ENCODE measurements around the gene CCDC34. TPM values are rescaled to one million over a fixed set of nuclear protein-coding genes. Genes with fewer than 3 reads are reported as not detected.
"Not testable (repeated sequence)": the region's sequence is repeated elsewhere in the genome, so short reads cannot be mapped to it uniquely, and the experiment has no call there.

Gene CCDC34
- total and polyA plus RNA-seq, 2 of the 8 experiments (the other 6 are each of a cell fraction or from before 2014, with no cell fraction given) = 7.7 to 24.3 TPM

DNA sequence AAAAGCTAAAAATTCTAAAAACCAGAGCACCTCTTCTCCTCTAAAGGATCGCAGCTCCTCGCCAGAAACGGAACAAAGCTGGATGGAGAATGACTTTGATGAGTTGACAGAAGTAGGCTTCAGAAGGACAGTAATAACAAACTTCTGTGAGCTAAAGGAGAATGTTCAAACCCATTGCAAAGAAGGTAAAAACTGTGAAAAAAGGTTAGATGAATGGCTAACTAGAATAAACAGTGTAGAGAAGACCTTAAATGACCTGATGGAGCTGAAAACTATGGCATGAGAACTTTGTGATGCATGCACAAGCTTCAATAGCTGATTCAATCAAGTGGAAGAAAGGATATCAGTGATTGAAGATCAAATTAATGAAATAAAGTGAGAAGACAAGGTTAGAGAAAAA lies 40.8 kb downstream of the CCDC34 start:
- H3K36me3 ChIP-seq (ENCODE audit: control insufficient read depth in 2 of 4, insufficient read depth in 4 of 4, low read length in 3 of 4); H3K9me3 ChIP-seq (ENCODE audit: insufficient read depth in 2 of 2, low read depth in 1 of 2, low read length in 1 of 2); H3K27me3 ChIP-seq (replicated peaks in 1 of 4; ENCODE audit: control insufficient read depth in 3 of 4, extremely low read depth in 1 of 4, insufficient read depth in 3 of 4, low read length in 3 of 4); H2BK12ac ChIP-seq (ENCODE audit: low read depth, low read length); H3K56ac ChIP-seq (replicated peaks; ENCODE audit: insufficient read length, low read depth, low read length); H3K79me1 ChIP-seq (ENCODE audit: low read depth, low read length); H2AFZ ChIP-seq (ENCODE audit: low read length); H4K5ac ChIP-seq (ENCODE audit: insufficient read length, low read depth, low read length); H2BK15ac ChIP-seq (ENCODE audit: low read length); H2BK5ac ChIP-seq (ENCODE audit: low read depth, low read length); H2BK120ac ChIP-seq (replicated peaks; ENCODE audit: low read depth, low read length); H2AK5ac ChIP-seq (ENCODE audit: low read depth, low read length); H4K8ac ChIP-seq (ENCODE audit: extremely low read depth, insufficient read depth, low read length); H4K20me1 ChIP-seq (replicated peaks in 1 of 2; ENCODE audit: control insufficient read depth in 1 of 2, insufficient read depth in 2 of 2, low read length in 2 of 2); H3K27ac ChIP-seq (ENCODE audit: low read depth, low read length); H3K23ac ChIP-seq (ENCODE audit: insufficient read length); FAIRE-seq; H2BK20ac ChIP-seq (ENCODE audit: low read length); H3K18ac ChIP-seq (ENCODE audit: extremely low read depth, low read length); H3K4me3 ChIP-seq (ENCODE audit: extremely low read depth in 1 of 4, insufficient read depth in 2 of 4, low read depth in 3 of 4, low read length in 4 of 4); H3K9ac ChIP-seq (replicated peaks in 1 of 4; ENCODE audit: extremely low read depth in 1 of 4, low read depth in 3 of 4, low read length in 3 of 4); H3K4me1 ChIP-seq (replicated peaks in 1 of 4; ENCODE audit: control insufficient read depth in 3 of 4, insufficient read depth in 4 of 4, low read length in 3 of 4); H3K23me2 ChIP-seq (ENCODE audit: low read depth, low read length); POLR2A ChIA-PET (ENCODE audit: partially characterized antibody); H3K4ac ChIP-seq (replicated peaks; ENCODE audit: insufficient read length, low read depth, low read length); DNase-seq (ENCODE audit: low read depth in 1 of 2, low spot score in 2 of 2); H3K79me2 ChIP-seq (ENCODE audit: control insufficient read depth in 1 of 2, insufficient read depth in 2 of 2, low read length in 2 of 2); H3K14ac ChIP-seq (ENCODE audit: insufficient read length); H3K4me2 ChIP-seq (ENCODE audit: insufficient read depth in 1 of 2, low read depth in 2 of 2, low read length in 2 of 2); H4K91ac ChIP-seq (replicated peaks; ENCODE audit: insufficient read length, low read length): not testable (repeated sequence)
- CTCF ChIA-PET (ENCODE audit: partially characterized antibody) = interaction anchor here (1.0 kb wide), 1 partner anchor 12 kb away, joined by 3 read pairs; no protein-coding TSS in a partner anchor
- 76% methylated on average over 3 of the region's 3 CpGs; no CpG with 5 or more reads in 1 of the 2 experiments for WGBS, 2 experiments (ENCODE audit: extremely low coverage in 1 of 2, insufficient coverage in 1 of 2, insufficient read length in 1 of 2, insufficient replicate concordance in 2 of 2, low coverage in 1 of 2, low lambda C conversion rate in 2 of 2, missing lambda C conversion rate in 1 of 2)

DNA sequence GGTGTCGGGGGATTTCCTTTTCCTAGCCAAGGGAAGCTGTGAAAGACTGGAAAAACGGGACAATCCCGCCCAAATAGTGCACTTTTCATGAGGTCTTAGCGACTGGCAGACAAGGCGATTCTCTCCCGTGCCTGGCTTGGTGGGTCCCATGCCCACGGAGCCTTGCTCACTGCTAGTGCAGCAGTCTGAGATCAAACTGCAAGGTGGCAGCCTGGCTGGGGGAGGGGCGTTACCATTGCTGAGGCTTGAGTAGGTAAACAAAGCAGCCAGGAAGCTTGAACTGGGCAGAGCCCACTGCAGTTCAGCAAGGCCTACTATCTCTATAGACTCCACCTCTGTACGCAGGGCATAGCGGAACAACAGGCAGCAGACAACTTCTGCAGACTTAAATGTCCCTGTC lies 41.7 kb downstream of the CCDC34 start:
- H3K36me3 ChIP-seq (ENCODE audit: control insufficient read depth in 2 of 4, insufficient read depth in 4 of 4, low read length in 3 of 4); H2BK120ac ChIP-seq (replicated peaks; ENCODE audit: low read depth, low read length); H3K23ac ChIP-seq (ENCODE audit: insufficient read length); H2BK20ac ChIP-seq (ENCODE audit: low read length); H3K4me2 ChIP-seq (ENCODE audit: insufficient read depth in 1 of 2, low read depth in 2 of 2, low read length in 2 of 2); H3K18ac ChIP-seq (ENCODE audit: extremely low read depth, low read length); DNase-seq (ENCODE audit: low read depth in 1 of 2, low spot score in 2 of 2); H4K20me1 ChIP-seq (replicated peaks in 1 of 2; ENCODE audit: control insufficient read depth in 1 of 2, insufficient read depth in 2 of 2, low read length in 2 of 2); H2BK12ac ChIP-seq (ENCODE audit: low read depth, low read length); H2BK5ac ChIP-seq (ENCODE audit: low read depth, low read length); H3K9ac ChIP-seq (replicated peaks in 1 of 4; ENCODE audit: extremely low read depth in 1 of 4, low read depth in 3 of 4, low read length in 3 of 4); H3K4ac ChIP-seq (replicated peaks; ENCODE audit: insufficient read length, low read depth, low read length); H3K4me1 ChIP-seq (replicated peaks in 1 of 4; ENCODE audit: control insufficient read depth in 3 of 4, insufficient read depth in 4 of 4, low read length in 3 of 4); H3K27ac ChIP-seq (ENCODE audit: low read depth, low read length); H3K4me3 ChIP-seq (ENCODE audit: extremely low read depth in 1 of 4, insufficient read depth in 2 of 4, low read depth in 3 of 4, low read length in 4 of 4); H3K56ac ChIP-seq (replicated peaks; ENCODE audit: insufficient read length, low read depth, low read length); H4K8ac ChIP-seq (ENCODE audit: extremely low read depth, insufficient read depth, low read length); H3K9me3 ChIP-seq (ENCODE audit: insufficient read depth in 2 of 2, low read depth in 1 of 2, low read length in 1 of 2); H3K23me2 ChIP-seq (ENCODE audit: low read depth, low read length); FAIRE-seq; H4K91ac ChIP-seq (replicated peaks; ENCODE audit: insufficient read length, low read length); H3K79me2 ChIP-seq (ENCODE audit: control insufficient read depth in 1 of 2, insufficient read depth in 2 of 2, low read length in 2 of 2); POLR2A ChIA-PET (ENCODE audit: partially characterized antibody); H3K79me1 ChIP-seq (ENCODE audit: low read depth, low read length); H4K5ac ChIP-seq (ENCODE audit: insufficient read length, low read depth, low read length); H2AK5ac ChIP-seq (ENCODE audit: low read depth, low read length); H3K27me3 ChIP-seq (replicated peaks in 1 of 4; ENCODE audit: control insufficient read depth in 3 of 4, extremely low read depth in 1 of 4, insufficient read depth in 3 of 4, low read length in 3 of 4); H2AFZ ChIP-seq (ENCODE audit: low read length); H2BK15ac ChIP-seq (ENCODE audit: low read length); H3K14ac ChIP-seq (ENCODE audit: insufficient read length): not testable (repeated sequence)
- 89% methylated on average over 10 of the region's 10 CpGs; no CpG with 5 or more reads in 1 of the 2 experiments for whole genome bisulfite sequencing, 2 experiments (ENCODE audit: extremely low coverage in 1 of 2, insufficient coverage in 1 of 2, insufficient read length in 1 of 2, insufficient replicate concordance in 2 of 2, low coverage in 1 of 2, low lambda C conversion rate in 2 of 2, missing lambda C conversion rate in 1 of 2)
- CTCF ChIA-PET (ENCODE audit: partially characterized antibody) = interaction anchor here (1.0 kb wide), 2 partner anchors 11 to 138 kb away, joined by 3 to 4 read pairs; no protein-coding TSS in a partner anchor

Measured in H1 (cell line).